Measurements from ENCODE around the gene RRAS2.

The RRAS2 gene

GRCh38 chr11:14318581-14318981 lies 40.4 kb downstream of the RRAS2 start:
- no peak for DNase-seq (ENCODE audit: low read depth)
- H3K4me3 ChIP-seq (ENCODE audit: low read depth, low read length) = no peak overlapping the region
- no peak for TF ChIP-seq CTCF (IDR thresholded peaks at IDR 0.05; ENCODE audit: control insufficient read depth, extremely low read depth, insufficient read depth)

GRCh38 chr11:14317659-14318325 lies 41.2 kb downstream of the RRAS2 start:
- H3K4me3 ChIP-seq (ENCODE audit: low read depth, low read length) = no peak overlapping the region
- no peak for DNase-seq (ENCODE audit: low read depth)
- TF ChIP-seq CTCF (IDR thresholded peaks at IDR 0.05; ENCODE audit: control insufficient read depth, extremely low read depth, insufficient read depth) = no peak

- H3K4me3 ChIP-seq (ENCODE audit: low read depth, low read length) = no peak overlapping the region
- no peak for TF ChIP-seq CTCF (IDR thresholded peaks at IDR 0.05; ENCODE audit: control insufficient read depth, extremely low read depth, insufficient read depth)
- DNase-seq (ENCODE audit: low read depth) = no peak
Observed at GRCh38 chr11:14315130-14315529, 43.9 kb downstream of the RRAS2 start.

- DNase-seq (ENCODE audit: low read depth) = no peak
- no peak overlapping the region for H3K4me3 ChIP-seq (ENCODE audit: low read depth, low read length)
- TF ChIP-seq CTCF (IDR thresholded peaks at IDR 0.05; ENCODE audit: control insufficient read depth, extremely low read depth, insufficient read depth) = no peak
Observed at GRCh38 chr11:14314127-14314526, 44.9 kb downstream of the RRAS2 start.

GRCh38 chr11:14312736-14313438 lies 46.1 kb downstream of the RRAS2 start:
- no peak overlapping the region for H3K4me3 ChIP-seq (ENCODE audit: low read depth, low read length)
- no peak for DNase-seq (ENCODE audit: low read depth)
- no peak for TF ChIP-seq CTCF (IDR thresholded peaks at IDR 0.05; ENCODE audit: control insufficient read depth, extremely low read depth, insufficient read depth)

DNA sequence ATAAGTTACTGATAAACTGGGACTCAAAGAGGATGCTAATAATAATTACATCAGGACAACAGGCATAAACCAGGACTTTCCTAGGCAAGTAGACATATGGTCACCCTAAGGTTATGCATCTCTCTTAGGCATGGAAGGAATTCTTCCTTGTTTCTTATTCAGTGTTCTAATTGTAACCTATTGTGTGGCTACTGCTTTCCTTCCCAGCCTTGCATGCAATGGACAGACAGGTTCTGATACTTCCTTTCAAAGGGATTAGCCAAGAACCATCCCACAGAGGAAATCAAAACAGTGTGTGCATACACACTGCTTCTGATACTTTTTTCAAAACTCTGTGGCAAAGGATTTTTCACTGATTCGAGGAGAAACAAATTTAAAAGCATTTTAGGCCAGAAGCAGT lies 48.3 kb downstream of the RRAS2 start:
- no peak for DNase-seq (ENCODE audit: low read depth)

More for the DNA sequence above, 48.3 kb downstream of the RRAS2 start:
- no peak overlapping the region for H3K4me3 ChIP-seq (ENCODE audit: low read depth, low read length)
- no peak for TF ChIP-seq CTCF (IDR thresholded peaks at IDR 0.05; ENCODE audit: control insufficient read depth, extremely low read depth, insufficient read depth)

All from LNCaP clone FGC (cell line).